SK-N-SH (cell line): ENCODE measurements around the gene KCNJ4. TPM values are rescaled to one million over a fixed set of nuclear protein-coding genes. Genes with fewer than 3 reads are reported as not detected.

Experiments
- CTCF ChIA-PET: fragments of 300-600, 350-600 bp; formaldehyde crosslinking; extraction: SDS; loops from one replicate; lab custom pipeline; 2021; lab: Yijun Ruan, JAX
- POLR2A ChIA-PET: fragments of 350-600 bp; sonication (Branson Sonifier 250); formaldehyde crosslinking; extraction: SDS; loops from one replicate; lab custom pipeline; 2020; ENCODE audit warnings: antibody characterized with exemption, inconsistent platforms; lab: Yijun Ruan, JAX
- DNase-seq: peaks from one replicate; pipeline ENCODE4 v3.0.0; 2012
- H2AFZ ChIP-seq: fragments of 200-600 bp; sonication (generic); 2 replicates; pipeline ENCODE4 v1.8.1; 2016; ENCODE audit warnings: antibody characterized with exemption, mild to moderate bottlenecking, low read depth
- H3F3A ChIP-seq: fragments of 200-600 bp; sonication (generic); replicated peaks from 2 replicates; pipeline ENCODE3; 2016; ENCODE audit warnings: antibody characterized with exemption, mild to moderate bottlenecking; ENCODE audit not compliant: insufficient read depth
- H3K27ac ChIP-seq, 2 experiments: fragments of 200-500 bp in 1 of 2; fragments of 200-600 bp in 1 of 2; sonication (Bioruptor generic) in 1 of 2; sonication (generic), shearing (Covaris generic) in 1 of 2; 2 replicates each; pipeline versions ENCODE4 v1.5.1 to v1.6.1; 2014 to 2016; ENCODE audit warnings: low read depth in 2 of 2, inconsistent platforms in 1 of 2, low read length in 1 of 2, mild to moderate bottlenecking in 1 of 2, mixed read lengths in 1 of 2
- H3K27me3 ChIP-seq: fragments of 200-600 bp; sonication (generic), shearing (Covaris generic); 2 replicates; pipeline ENCODE4 v1.6.1; 2016; ENCODE audit warnings: mixed run types; ENCODE audit not compliant: insufficient read depth
- H3K36me3 ChIP-seq, 2 experiments: fragments of 200-500 bp in 1 of 2; fragments of 200-600 bp in 1 of 2; sonication (Bioruptor generic) in 1 of 2; sonication (generic) in 1 of 2; replicated peaks in 1 of 2; 2 replicates each; pipeline versions ENCODE3 to v1.5.1; 2014 to 2016; ENCODE audit warnings: low read length in 1 of 2, mild to moderate bottlenecking in 1 of 2; ENCODE audit not compliant: insufficient read depth in 2 of 2, control insufficient read depth in 1 of 2
- H3K4me1 ChIP-seq, 2 experiments: fragments of 200-500 bp in 1 of 2; fragments of 200-600 bp in 1 of 2; sonication (Bioruptor generic) in 1 of 2; sonication (generic), shearing (Covaris generic) in 1 of 2; 2 replicates each; pipeline versions ENCODE4 v1.5.1 to v1.6.1; 2014 to 2016; ENCODE audit warnings: low read depth in 1 of 2, low read length in 1 of 2, mixed run types in 1 of 2; ENCODE audit not compliant: insufficient read depth in 2 of 2, control insufficient read depth in 1 of 2
- H3K4me2 ChIP-seq: fragments of 200-600 bp; sonication (generic), shearing (Covaris generic); 2 replicates; pipeline ENCODE4 v1.6.1; 2017; ENCODE audit warnings: mixed run types
- H3K4me3 ChIP-seq, 2 experiments: fragments of 200-500 bp in 1 of 2; fragments of 200-600 bp in 1 of 2; sonication (Bioruptor generic) in 1 of 2; sonication (generic), shearing (Covaris generic) in 1 of 2; 2 replicates each; pipeline versions ENCODE4 v1.5.1 to v1.8.1; 2014 to 2016; ENCODE audit warnings: low read depth in 2 of 2, inconsistent platforms in 1 of 2, low read length in 1 of 2, mild to moderate bottlenecking in 1 of 2, mixed read lengths in 1 of 2, moderate library complexity in 1 of 2
- H3K79me2 ChIP-seq: fragments of 200-600 bp; sonication (generic); 2 replicates; pipeline ENCODE4 v1.8.1; 2017; ENCODE audit warnings: mild to moderate bottlenecking; ENCODE audit not compliant: insufficient read depth
- H3K9ac ChIP-seq: fragments of 200-600 bp; sonication (generic); 2 replicates; pipeline ENCODE4 v1.6.1; 2017; ENCODE audit warnings: mixed run types
- H3K9me2 ChIP-seq: fragments of 200-600 bp; sonication (generic); 2 replicates; pipeline ENCODE4 v1.6.1; 2017; ENCODE audit warnings: mixed run types
- H3K9me3 ChIP-seq: fragments of 200-600 bp; sonication (generic); 2 replicates; pipeline ENCODE4 v1.6.1; 2017; ENCODE audit warnings: mixed run types, mild to moderate bottlenecking, moderate library complexity
- H4K20me1 ChIP-seq: fragments of 200-600 bp; sonication (generic); 2 replicates; pipeline ENCODE4 v1.6.1; 2017; ENCODE audit warnings: mild to moderate bottlenecking, mixed run types; ENCODE audit not compliant: insufficient read depth
- EP300 ChIP-seq, 2 experiments: IDR thresholded peaks; 2 replicates each; pipeline versions ENCODE4 v1.4.0 to v1.6.1; 2012; ENCODE audit warnings: borderline replicate concordance in 1 of 2, low read depth in 1 of 2, low read length in 1 of 2
- FOXM1 ChIP-seq: IDR thresholded peaks from 2 replicates; pipeline ENCODE4 v1.4.0; 2012; ENCODE audit warnings: low read depth, mild to moderate bottlenecking
- GABPA ChIP-seq: IDR thresholded peaks from 2 replicates; pipeline ENCODE4 v1.4.0; 2012; ENCODE audit warnings: low read depth, mild to moderate bottlenecking
- GATA2 ChIP-seq: sonication (generic); formaldehyde crosslinking; IDR thresholded peaks from 2 replicates; pipeline ENCODE4 v1.5.0; 2020; ENCODE audit warnings: mild to moderate bottlenecking, missing genetic modification reagents
- MEF2A ChIP-seq: IDR thresholded peaks from 2 replicates; pipeline ENCODE4 v1.4.0; 2012; ENCODE audit warnings: low read depth, borderline replicate concordance
- MXI1 ChIP-seq: IDR thresholded peaks from 2 replicates; pipeline ENCODE4 v1.6.1; 2012; ENCODE audit warnings: mild to moderate bottlenecking, low read depth, low read length, improper control_type of control experiment
- NFIC ChIP-seq: IDR thresholded peaks from 2 replicates; pipeline ENCODE4 v1.4.0; 2012; ENCODE audit warnings: borderline replicate concordance
- RAD21 ChIP-seq: IDR thresholded peaks from 2 replicates; pipeline ENCODE4 v1.6.1; 2012; ENCODE audit warnings: mild to moderate bottlenecking, low read length
- RCOR1 ChIP-seq: fragments of 150-350 bp; IDR thresholded peaks from 2 replicates; pipeline ENCODE4 v1.6.1; 2017; ENCODE audit warnings: antibody characterized with exemption, low read length
- RFX5 ChIP-seq: IDR thresholded peaks from 2 replicates; pipeline ENCODE4 v1.6.1; 2012; ENCODE audit warnings: mild to moderate bottlenecking, improper control_type of control experiment, low read length
- RXRA ChIP-seq: IDR thresholded peaks from 2 replicates; pipeline ENCODE4 v1.4.0; 2012; ENCODE audit warnings: low read depth, mild to moderate bottlenecking, borderline replicate concordance
- SIN3A ChIP-seq: IDR thresholded peaks from 2 replicates; pipeline ENCODE4 v1.6.1; 2012; ENCODE audit warnings: low read depth, mild to moderate bottlenecking, low read length, moderate library complexity, borderline replicate concordance
- TEAD4 ChIP-seq: IDR thresholded peaks from 2 replicates; pipeline ENCODE4 v1.4.0; 2012; ENCODE audit warnings: mild to moderate bottlenecking, borderline replicate concordance; ENCODE audit not compliant: insufficient read depth
- WGBS: methylation state at CpG from one replicate; pipeline ENCODE4 v1.1.6; 2017; ENCODE audit warnings: low lambda C conversion rate; 5-methylcytosine and 5-hydroxymethylcytosine counted together
- polyA plus RNA-seq, 3 experiments: library from polyadenylated mRNA; depleted of rRNA; stranded (reverse); fragments of >200 nt; gene quantifications; 2 replicates each; pipeline ENCODE4 v1.2.3, GENCODE V29; 2012
- TF ChIP-seq, protein P1 (sequence below): IDR thresholded peaks from 2 replicates; pipeline ENCODE4 v1.6.1; 2012; ENCODE audit warnings: mild to moderate bottlenecking, low read depth, low read length, moderate library complexity
- TF ChIP-seq, protein P2 (sequence below): IDR thresholded peaks from 2 replicates; pipeline ENCODE4 v1.4.0; 2012; ENCODE audit warnings: low read depth
- TF ChIP-seq, protein P3 (sequence below): fragments of 150-350 bp; IDR thresholded peaks from 2 replicates; pipeline ENCODE4 v1.6.1; 2017; ENCODE audit warnings: antibody characterized with exemption, low read length, low read depth, borderline replicate concordance
- TF ChIP-seq, protein P4 (sequence below): IDR thresholded peaks from 2 replicates; pipeline ENCODE4 v1.4.0; 2012; ENCODE audit warnings: low read depth, borderline replicate concordance

Gene KCNJ4
- polyA plus RNA-seq, 1 of the 3 experiments (the other 2 are of a cell fraction) = not detected

DNA sequence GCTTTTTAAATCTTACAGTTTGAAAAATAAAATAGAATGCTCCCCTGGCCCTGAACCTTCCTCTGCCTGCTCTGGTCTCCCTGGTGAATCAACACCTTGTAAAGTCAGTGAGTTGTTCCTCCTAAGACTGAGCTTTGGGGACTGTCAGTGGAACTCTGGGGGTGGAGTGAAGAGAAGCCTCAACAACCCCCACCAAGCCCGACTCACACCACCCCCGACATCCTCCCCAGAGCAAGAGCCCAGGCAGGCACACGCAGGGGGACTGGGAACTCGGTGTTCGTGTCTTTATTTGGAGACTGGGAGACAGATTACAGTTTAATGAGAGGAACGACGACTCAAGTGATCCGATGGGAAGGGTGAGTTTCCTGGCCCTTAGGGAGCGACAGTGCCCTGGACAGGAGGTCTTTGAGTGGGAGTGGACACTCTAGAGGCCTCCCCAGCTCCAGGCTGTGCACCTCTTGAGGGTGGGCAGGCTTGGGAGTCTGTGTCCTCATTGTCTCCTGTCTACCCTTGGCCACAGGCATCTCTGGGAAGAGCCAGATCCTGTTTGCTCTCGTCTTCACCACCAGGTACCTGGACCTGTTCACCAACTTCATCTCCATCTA, 19.1 kb upstream of the KCNJ4 start:
- WGBS = 80% methylated on average over 1 of the region's 10 CpGs
- Histone ChIP-seq H2AFZ (no peak overlapping the region), H3K4me1 (no peaks in the 10 kb centered on the region), H3K27ac (no peak overlapping the region), H3F3A (no peaks in the 10 kb centered on the region), H4K20me1 (no peaks in the 10 kb centered on the region), H3K4me3 (no peak overlapping the region), H3K36me3 (no peaks in the 10 kb centered on the region), H3K9ac (no peak overlapping the region), H3K9me3 (no peaks in the 10 kb centered on the region), H3K4me2 (no peak overlapping the region), H3K27me3 (no peaks in the 10 kb centered on the region), H3K79me2 (no peaks in the 10 kb centered on the region), H3K9me2 (no peaks in the 10 kb centered on the region)
- POLR2A ChIA-PET = no interaction called here
- TF ChIP-seq EP300 (IDR thresholded peaks at IDR 0.05; ENCODE audit: borderline replicate concordance in 1 of 2, low read depth in 1 of 2, low read length in 1 of 2) = no peak
- no peak for TF ChIP-seq MEF2A
- no peak for TF ChIP-seq RFX5
- no peak for TF ChIP-seq SIN3A
- TF ChIP-seq, protein P1, sequence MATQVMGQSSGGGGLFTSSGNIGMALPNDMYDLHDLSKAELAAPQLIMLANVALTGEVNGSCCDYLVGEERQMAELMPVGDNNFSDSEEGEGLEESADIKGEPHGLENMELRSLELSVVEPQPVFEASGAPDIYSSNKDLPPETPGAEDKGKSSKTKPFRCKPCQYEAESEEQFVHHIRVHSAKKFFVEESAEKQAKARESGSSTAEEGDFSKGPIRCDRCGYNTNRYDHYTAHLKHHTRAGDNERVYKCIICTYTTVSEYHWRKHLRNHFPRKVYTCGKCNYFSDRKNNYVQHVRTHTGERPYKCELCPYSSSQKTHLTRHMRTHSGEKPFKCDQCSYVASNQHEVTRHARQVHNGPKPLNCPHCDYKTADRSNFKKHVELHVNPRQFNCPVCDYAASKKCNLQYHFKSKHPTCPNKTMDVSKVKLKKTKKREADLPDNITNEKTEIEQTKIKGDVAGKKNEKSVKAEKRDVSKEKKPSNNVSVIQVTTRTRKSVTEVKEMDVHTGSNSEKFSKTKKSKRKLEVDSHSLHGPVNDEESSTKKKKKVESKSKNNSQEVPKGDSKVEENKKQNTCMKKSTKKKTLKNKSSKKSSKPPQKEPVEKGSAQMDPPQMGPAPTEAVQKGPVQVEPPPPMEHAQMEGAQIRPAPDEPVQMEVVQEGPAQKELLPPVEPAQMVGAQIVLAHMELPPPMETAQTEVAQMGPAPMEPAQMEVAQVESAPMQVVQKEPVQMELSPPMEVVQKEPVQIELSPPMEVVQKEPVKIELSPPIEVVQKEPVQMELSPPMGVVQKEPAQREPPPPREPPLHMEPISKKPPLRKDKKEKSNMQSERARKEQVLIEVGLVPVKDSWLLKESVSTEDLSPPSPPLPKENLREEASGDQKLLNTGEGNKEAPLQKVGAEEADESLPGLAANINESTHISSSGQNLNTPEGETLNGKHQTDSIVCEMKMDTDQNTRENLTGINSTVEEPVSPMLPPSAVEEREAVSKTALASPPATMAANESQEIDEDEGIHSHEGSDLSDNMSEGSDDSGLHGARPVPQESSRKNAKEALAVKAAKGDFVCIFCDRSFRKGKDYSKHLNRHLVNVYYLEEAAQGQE = no peak
- TF ChIP-seq GATA2 (CRISPR knock-in tag) = no peak
- no peak for TF ChIP-seq MXI1
- TF ChIP-seq, protein P2, sequence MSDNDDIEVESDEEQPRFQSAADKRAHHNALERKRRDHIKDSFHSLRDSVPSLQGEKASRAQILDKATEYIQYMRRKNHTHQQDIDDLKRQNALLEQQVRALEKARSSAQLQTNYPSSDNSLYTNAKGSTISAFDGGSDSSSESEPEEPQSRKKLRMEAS = no peak
- no peak for TF ChIP-seq FOXM1
- TF ChIP-seq GABPA = no peak
- TF ChIP-seq TEAD4 = no peak
- TF ChIP-seq RXRA = no peak
- TF ChIP-seq NFIC = no peak
- TF ChIP-seq, protein P3, sequence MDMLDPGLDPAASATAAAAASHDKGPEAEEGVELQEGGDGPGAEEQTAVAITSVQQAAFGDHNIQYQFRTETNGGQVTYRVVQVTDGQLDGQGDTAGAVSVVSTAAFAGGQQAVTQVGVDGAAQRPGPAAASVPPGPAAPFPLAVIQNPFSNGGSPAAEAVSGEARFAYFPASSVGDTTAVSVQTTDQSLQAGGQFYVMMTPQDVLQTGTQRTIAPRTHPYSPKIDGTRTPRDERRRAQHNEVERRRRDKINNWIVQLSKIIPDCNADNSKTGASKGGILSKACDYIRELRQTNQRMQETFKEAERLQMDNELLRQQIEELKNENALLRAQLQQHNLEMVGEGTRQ = no peak
- no peak for TF ChIP-seq RCOR1
- TF ChIP-seq, protein P4, sequence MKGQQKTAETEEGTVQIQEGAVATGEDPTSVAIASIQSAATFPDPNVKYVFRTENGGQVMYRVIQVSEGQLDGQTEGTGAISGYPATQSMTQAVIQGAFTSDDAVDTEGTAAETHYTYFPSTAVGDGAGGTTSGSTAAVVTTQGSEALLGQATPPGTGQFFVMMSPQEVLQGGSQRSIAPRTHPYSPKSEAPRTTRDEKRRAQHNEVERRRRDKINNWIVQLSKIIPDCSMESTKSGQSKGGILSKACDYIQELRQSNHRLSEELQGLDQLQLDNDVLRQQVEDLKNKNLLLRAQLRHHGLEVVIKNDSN = no peak
- no peak for TF ChIP-seq RAD21
- CTCF ChIA-PET = no interaction called here
- DNase-seq = no peak
